ENCODE data around the gene TRAF3.
A peak's percentile ranks its signal among the peaks of the same experiment; 100 is the strongest.

Gene TRAF3

DNA sequence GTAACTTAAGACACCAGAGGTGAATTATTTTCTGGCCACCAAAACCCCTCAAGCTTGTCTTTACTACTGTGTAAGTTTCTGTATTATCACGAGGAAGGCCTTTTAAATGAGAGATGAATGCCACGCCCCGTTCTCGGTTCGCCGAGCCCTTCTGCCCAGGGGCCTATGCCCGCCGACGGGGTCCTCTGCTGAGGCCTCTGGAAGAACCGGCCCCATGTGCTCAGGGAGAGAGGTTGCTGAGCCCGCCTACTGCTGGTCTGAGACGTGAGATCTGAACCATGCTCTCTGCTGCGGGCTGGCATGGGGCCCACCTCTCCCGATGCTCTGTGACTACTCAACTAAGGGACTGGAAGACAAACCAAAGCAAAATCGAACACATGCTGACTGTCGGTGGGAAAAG, 166.2 kb downstream of the TRAF3 start:
- no peak for DNase-seq

DNA sequence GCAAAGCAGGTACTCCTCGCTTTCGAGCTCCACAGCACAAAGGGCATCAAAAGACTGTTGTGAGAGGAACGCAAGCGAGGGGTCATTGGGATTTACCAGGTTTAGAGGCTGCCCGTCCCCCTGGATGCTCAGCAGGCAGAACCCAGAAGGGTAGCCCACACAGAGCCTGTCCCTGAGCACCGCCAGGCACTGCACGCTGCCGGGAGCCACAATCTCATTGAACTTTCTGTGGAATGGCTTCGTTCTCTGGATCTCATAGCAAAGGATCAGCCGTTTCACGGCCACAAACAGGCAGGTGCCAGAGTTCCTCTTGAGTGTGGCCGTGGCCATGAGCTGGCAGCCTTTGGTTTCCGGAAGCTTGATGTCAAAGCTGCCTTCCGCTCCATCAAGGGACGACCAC, 166.7 kb downstream of the TRAF3 start:
- no peak for DNase-seq

DNA sequence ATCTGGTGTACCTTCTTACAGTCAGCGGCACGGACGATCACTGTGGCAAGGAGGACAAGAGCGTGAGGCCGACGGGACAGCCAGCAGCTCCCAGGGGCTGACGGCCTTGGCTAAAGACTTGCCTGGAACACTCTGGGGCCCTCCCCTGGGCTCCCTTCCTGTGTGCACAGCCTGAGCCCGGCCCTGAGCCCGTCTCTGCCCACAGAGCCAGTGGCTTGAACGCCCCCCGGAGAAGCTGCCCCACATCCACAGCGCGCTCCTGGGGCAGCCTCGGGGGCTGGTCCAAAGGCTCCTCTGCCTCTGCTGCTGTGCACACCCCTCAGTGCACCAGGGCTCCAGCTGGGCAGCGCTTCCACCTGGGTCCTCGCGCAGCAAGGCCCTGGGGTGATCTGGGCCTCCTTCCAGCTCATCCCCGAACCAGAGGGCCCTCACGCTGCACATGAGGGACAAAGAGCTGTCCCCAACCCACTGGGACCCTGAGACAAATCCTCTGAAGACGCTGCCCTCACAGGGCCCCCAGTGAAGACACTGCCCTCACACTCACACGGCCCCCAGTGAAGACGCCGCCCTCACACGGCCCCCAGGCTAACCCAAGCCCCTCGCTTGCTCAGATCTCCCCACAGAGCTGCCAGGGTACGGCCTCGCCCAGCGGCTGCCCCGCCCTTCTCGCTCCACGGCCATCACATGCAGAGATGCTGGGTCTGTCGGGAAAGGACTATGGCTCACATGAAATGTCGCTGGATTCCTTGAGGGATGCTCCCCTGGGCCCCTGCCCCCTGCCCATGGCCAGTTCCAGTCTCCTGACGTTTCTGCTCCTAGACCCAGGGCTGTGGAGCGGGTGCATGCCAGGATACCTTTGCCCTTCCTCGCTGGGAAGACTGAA, 167.4 kb downstream of the TRAF3 start:
- DNase-seq = no peak

DNA sequence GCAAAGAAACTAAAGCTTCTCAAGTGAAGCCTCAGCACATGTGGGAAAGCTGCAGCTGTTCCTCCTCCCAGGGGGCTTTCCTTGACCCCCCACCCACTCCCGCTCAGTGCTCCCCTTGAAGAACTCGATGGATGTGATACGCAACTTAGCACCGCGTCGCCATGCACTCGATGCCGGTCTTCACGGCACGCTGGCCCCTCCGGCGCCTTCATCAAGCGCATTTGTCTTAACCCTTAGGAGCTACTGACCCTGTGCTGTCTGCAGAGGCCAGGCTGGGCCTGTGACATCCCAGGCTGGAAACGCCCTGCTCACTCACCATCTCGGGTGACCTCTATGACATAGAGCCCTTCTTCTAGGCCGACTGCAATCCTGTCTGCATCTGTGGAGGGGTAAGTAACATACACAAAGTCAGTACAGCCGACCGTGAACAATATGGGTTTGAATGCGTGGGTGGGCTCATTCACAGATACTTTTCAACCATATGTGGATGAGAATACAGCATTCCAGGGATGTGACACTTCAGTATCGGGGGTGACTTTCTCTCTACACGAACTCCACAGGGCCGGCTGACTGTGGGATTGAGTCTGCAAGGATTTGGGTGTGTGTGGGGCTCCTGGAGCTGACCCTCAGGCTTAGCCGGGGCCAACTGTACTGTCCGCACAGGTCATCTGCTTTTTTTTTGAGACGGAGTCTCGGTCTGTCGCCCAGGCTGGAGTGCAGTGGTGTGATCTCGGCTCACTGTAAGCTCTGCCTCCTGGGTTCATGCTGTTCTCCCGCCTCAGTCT, 168.3 kb downstream of the TRAF3 start:
- no peak for DNase-seq

DNA sequence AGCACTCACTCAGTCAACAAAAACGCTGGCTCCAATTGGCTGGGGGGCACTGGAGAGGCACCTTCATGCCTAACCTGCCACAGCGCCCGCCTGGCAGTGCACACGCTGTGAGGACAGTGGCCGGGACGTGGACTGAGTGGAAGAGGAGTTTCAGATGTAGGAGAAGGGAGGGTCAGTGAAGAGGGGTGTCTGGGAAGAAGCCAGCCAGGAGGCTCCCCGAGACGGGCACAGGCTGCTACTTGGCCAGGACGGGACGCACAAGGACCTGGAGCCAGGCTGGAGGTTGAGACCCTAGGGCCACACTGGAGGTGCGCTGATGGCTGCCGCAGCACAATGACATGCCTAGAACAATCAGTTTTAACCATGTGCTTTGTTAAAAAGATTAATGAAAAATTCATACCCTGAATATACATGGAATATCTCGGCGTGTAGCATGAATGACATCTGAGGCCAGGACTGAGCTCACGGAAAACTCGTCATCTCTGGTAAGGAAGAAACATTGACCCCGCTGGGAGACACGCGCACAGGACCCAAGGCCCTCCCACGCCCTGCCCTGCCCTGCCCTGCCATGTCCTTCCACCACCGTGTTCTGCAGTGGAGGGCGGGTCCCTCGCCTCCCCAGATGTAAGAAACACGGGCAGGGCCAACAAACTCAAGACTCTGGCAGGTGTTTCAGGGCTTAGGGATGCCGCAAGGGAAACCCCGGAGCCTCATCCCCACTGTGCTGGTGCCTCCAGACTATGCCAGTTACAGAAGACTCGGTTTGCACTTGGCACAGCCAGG, 170.3 kb downstream of the TRAF3 start:
- DNase-seq = no peak

DNA sequence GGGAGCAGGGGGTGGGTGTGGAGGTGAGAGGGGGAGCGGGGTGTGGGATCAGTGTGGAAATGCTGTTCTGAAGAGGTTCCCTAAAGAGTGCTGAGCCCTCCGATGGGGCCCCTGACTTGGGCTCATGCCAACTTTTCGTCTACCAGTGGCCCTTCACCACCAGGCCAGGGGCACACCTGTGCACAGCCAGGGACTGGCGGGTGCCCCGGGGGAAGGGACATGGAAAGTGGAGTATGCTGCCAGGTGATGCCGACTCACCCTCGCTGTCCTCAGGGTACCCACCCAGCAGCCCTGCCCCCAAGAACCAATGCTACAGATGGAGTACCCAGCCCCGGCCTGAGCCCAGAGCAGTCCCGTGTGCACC, 171.4 kb downstream of the TRAF3 start:
- DNase-seq = no peak

DNA sequence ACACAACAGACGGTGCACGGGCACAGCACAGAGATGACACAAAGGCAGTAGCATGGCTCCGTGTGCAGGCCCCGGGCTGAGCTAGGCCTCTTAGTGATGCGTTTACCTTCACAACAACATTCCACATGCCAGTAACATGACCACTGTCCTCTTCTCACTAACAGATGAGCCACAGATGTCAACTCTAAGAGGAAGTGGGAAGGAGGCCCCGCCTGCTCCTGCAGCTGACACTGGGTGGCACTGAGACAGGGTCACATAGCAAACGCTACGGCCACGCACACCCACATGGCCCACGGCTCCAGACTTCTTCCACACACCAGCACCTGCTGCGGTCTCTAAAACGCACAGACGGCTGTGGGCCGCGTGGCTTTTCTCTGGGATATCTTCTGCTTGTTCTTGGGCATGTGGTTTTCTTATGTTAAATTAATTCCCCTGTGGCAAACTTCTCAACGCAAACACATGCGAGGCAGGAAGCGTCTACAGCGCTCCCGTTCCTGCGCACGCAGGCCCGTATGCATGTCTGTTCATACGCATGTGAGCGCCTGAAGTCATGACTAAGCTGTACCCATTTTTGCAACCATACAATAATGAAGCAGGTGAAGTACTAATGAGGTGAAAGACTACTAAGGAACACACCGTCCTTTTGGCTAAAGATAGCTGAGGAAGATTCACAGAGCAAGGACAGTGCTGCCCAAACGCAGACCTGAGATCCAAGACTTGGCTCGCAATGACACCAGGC, 172.0 kb downstream of the TRAF3 start:
- DNase-seq = no peak

DNA sequence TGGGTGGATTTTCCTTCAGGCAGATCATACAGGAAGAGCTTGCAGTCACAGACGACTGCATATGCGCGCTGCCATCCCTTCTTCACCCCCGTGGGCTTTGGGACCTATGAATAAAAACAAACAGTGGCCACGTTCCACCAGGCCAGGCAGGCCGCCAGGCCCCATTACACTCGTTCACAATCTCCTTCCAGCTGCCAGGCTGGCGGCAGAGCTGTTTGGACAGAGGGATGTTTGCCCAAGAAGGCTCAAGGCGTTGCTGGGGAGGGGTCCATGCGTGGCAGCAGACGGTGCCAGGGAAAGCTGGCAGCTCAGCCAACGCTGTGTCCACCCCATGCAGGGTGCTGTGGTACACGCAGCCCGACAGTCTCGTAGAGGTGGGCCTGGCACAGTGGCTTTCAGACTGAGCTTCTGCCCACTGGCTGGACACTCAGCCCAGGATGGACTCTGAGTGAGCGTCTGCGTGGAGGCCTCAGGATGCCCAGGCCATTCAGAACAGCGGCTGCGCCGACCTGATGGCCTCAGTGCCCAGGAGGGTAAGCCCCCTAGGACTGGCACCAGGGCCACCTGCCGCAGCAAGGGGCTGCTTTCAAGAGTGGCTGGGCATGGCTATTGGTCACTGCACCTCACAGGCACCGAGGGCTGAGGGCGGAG, 172.7 kb downstream of the TRAF3 start:
- peak; percentile 42 for DNase-seq

DNA sequence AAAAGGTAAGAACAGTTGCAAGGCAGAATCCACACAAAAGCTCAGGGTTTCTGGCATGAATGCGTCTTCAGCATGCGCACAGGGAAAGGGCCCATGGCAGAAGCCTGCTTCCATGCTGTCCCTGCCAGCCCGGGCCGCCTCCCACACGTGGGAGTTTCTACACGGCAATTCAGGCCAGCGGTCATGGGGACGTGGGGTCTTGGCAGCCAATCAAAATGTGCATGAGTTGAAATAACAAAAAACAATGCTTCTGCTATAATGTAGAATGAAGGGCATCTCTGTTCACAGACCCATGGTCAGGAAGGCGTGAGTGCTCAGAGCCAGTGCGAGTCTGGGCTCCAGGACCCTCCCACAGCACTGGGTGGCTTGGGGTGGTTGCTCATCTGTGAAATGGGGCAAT, 173.8 kb downstream of the TRAF3 start:
- DNase-seq = no peak

DNA sequence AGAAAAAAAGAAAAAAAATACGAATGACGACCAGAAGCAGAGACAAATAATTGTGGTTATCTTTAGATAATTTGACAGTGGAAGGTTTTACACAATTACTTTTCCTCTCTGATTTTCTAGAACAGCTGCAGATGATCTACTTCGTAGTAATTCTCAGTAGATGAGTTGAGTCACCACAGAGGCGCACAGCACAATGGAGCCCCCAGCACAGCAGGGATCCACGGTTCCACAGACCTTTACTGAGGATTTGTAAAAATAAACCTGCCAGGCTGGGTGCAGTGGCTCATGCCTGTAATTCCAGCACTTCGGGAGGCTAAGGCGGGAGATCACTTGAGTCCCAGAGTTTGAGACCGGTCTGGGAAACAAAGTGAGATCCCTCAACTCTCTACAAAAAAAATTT, 174.6 kb downstream of the TRAF3 start:
- no peak for DNase-seq

DNA sequence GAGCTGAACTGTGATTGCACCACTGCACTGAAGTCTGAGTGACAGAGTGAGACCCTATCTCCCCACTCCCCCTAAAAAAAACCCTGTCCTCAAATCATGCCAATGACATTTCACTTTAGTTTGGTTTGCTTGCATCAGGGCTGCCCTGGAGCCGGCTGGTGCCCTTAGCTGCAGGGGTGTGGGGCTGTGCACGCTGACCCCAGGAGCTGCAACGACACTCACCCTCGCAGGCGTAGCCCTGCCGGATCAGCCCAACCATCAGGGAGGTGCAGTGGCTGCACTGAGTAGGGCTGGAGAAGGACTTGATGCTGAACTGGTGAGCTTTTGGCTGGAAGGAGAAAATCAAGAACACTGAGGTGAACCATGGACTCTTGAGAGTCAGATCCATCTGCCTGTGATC, 175.0 kb downstream of the TRAF3 start:
- no peak for DNase-seq

DNA sequence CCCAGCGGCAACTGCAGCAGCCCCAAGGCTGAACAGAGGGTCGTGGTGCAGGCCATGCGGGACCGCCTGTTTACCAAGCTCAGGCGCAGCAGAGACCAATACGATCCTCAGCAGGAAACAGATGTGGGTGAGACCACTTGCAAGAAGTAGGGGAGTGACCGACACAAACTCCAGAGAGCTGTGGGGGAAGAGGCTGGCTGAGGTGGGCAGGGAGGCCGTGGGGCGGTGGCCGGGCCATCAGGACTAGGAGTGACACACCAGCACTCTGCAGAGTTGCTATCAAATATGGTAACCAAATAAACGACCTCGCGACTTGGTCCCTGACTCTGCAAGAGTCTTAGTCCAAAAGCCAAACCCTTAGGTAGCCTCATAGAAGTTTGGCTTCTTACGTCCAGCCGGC, 175.9 kb downstream of the TRAF3 start:
- no peak for DNase-seq

DNA sequence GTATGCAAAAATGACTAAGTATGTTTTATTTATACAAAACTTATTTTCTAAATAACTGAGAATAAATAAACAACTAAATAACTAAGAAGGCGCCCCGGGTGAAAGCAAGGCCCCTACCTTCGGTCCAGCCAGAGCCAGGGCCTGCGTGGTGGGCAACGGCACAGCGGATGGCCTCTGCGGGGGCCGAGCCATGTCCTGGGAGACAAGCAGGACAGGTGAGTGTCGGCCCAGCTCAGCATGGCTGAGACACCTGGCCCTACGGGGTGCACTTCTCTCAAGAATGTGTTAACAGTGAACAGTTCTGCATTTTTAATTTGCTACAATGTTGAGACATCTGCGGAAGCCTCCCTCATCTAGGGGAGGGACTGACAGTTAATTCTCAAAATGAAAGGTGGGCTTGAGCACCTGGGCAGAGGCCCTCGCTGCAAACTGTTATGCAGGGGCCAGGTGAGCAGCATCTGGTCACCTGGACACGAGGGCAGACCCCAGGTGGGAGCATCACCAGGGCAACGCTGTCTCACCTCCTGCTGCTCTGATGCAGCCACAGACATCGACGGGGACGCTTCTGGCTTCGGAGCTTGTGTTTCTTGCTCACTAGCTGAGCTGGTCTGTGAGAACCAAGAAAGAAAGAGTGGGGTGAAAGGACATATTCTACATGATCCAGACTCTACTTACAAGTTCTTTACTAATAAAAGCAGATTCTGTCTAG, 177.0 kb downstream of the TRAF3 start:
- no peak for DNase-seq

DNA sequence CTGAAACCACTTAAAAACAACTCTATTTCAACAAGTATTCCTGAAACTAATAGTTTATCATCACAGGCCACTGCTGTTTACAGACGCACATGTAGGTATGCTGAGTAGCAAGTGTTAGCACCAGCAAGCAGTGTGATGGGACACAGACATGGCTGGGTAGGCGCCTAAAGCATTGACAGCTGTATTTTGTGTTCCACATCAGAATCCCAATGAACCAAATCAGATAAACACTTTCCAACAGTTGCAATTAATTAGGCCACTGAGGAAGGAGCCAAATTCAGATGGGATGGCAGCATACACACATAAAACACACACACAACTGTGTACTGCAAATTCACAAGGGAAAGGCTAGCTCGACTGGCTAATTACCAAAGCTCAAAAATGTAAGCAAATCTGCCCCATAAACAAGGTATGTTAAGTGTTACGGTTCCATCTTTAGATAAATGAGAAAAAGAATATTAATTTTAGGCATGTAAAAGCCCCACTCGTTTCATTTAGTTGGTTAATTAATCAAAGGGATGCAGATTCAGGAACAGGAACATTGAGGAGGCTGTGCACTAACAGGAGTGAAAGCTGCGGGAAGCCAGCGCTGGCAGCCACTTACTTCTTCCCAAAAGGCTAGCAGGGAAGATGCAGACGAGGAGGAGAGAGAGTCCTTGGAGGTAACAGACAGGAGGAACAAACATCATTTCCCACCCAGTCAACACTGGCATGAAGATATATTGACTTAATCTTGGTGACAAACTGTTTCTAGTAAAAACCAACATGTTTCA, 178.6 kb downstream of the TRAF3 start:
- no peak for DNase-seq

DNA sequence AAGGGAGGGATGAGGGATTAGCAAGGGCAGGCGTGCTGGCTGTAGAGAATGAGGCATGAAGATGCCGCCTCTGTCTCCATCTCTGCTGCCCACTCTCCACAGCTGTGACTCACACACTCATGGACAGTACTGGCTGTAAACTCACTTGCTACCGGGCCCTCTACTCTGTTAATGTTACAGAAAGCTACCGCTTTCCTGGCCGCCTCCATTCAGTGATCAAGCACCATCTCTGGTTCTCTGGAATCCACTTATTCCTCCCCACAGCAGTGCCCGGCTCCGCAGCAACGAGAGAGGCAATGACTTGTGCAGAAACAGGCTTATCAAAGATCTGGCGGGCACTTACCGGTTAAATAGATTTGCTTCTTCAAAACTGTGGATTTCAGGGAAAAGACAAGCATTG, 180.0 kb downstream of the TRAF3 start:
- no peak for DNase-seq

DNA sequence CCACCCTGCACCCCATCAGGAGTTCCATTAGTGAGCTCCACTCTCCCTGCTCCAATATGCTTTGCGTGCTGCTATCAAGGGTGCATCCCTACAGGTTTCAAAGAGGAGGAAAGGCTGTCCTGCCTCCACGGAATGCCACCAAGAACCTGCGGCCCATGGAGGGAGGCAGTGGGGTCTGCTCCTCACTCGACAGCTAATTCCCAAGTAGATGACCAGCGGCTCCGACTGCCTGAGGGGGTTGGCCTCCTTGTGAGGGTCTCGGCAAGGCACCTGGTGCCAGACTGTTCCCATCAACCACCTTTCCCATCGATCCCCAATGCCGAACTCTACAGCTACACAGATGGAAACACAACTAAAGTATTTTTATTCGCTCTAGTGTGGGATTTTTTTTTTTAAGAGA, 181.2 kb downstream of the TRAF3 start:
- no peak for DNase-seq

Data from SHP77 treated with DMSO at 0.1 percent for 48 hours (cell line).